Liver (tissue), 9 donors: ENCODE data around the gene NAT8L. TPM values are rescaled to one million over a fixed set of nuclear protein-coding genes. Genes with fewer than 3 reads are reported as not detected.

ENCODE experiments used
- DNase-seq: peaks from one replicate; pipeline ENCODE4 v3.0.0-alpha.2; 2017; ENCODE audit warnings: low spot score
- H3K27ac ChIP-seq, 2 donors: one replicate each; pipeline ENCODE4 v1.7.0; 2013; ENCODE audit warnings: inconsistent platforms in 2 of 2, low read length in 2 of 2, control low read depth in 1 of 2, low read depth in 1 of 2, mild to moderate bottlenecking in 1 of 2
- H3K27me3 ChIP-seq, 4 donors: one replicate each; pipeline versions ENCODE4 v1.6.1 to v1.7.0; 2013; ENCODE audit warnings: low read length in 3 of 4, inconsistent platforms in 1 of 4, mild to moderate bottlenecking in 1 of 4, moderate library complexity in 1 of 4; ENCODE audit not compliant: control insufficient read depth in 4 of 4, insufficient read depth in 4 of 4
- H3K36me3 ChIP-seq, 4 donors: one replicate each; pipeline versions ENCODE4 v1.6.1 to v1.7.0; 2013; ENCODE audit warnings: low read length in 3 of 4, mild to moderate bottlenecking in 3 of 4, low read depth in 1 of 4, moderate library complexity in 1 of 4; ENCODE audit not compliant: control insufficient read depth in 4 of 4, insufficient read depth in 3 of 4
- H3K4me1 ChIP-seq, 4 donors: one replicate each; pipeline versions ENCODE4 v1.6.1 to v1.7.0; 2013; ENCODE audit warnings: low read length in 3 of 4, mild to moderate bottlenecking in 3 of 4, moderate library complexity in 1 of 4; ENCODE audit not compliant: control insufficient read depth in 4 of 4, insufficient read depth in 4 of 4
- H3K4me3 ChIP-seq, 3 donors: one replicate each; pipeline versions ENCODE4 v1.6.1 to v1.7.0; 2013; ENCODE audit warnings: low read length in 3 of 3, control low read depth in 1 of 3, low read depth in 1 of 3, mild to moderate bottlenecking in 1 of 3
- H3K9ac ChIP-seq, 2 donors: one replicate each; pipeline ENCODE4 v1.7.0; 2013; ENCODE audit warnings: low read length in 2 of 2, mild to moderate bottlenecking in 2 of 2, moderate library complexity in 2 of 2, control low read depth in 1 of 2, low read depth in 1 of 2
- H3K9me3 ChIP-seq, 4 donors: one replicate each; pipeline versions ENCODE4 v1.6.1 to v1.7.0; 2013; ENCODE audit warnings: low read length in 3 of 4; ENCODE audit not compliant: control insufficient read depth in 4 of 4
- EGR1 ChIP-seq, 2 donors: IDR thresholded peaks; 2 replicates each; pipeline ENCODE4 v1.6.1; 2016 to 2018; ENCODE audit warnings: antibody characterized with exemption in 2 of 2, low read depth in 2 of 2
- FOXA1 ChIP-seq: IDR thresholded peaks from 2 replicates; pipeline ENCODE4 v1.6.1; 2016; ENCODE audit warnings: antibody characterized with exemption
- FOXA2 ChIP-seq: IDR thresholded peaks from 2 replicates; pipeline ENCODE4 v1.6.1; 2016; ENCODE audit warnings: antibody characterized with exemption
- GABPA ChIP-seq, 2 donors: IDR thresholded peaks in 1 of 2; conservative IDR thresholded peaks in 1 of 2; 2 replicates each; pipeline ENCODE4 v1.6.1; 2016; ENCODE audit warnings: antibody characterized with exemption in 2 of 2, mild to moderate bottlenecking in 1 of 2, moderate library complexity in 1 of 2
- HNF4A ChIP-seq, 2 donors: conservative IDR thresholded peaks; 2 replicates each; pipeline ENCODE4 v1.6.1; 2016; ENCODE audit warnings: antibody characterized with exemption in 2 of 2, mild to moderate bottlenecking in 2 of 2
- HNF4G ChIP-seq: IDR thresholded peaks from 2 replicates; pipeline ENCODE4 v1.6.1; 2016; ENCODE audit warnings: antibody characterized with exemption
- JUND ChIP-seq, 2 donors: IDR thresholded peaks; 2 replicates each; pipeline ENCODE4 v1.6.1; 2016; ENCODE audit warnings: antibody characterized with exemption in 2 of 2
- NR2F2 ChIP-seq: IDR thresholded peaks from 2 replicates; pipeline ENCODE4 v1.6.1; 2016; ENCODE audit warnings: antibody characterized with exemption
- RAD21 ChIP-seq, 2 donors: IDR thresholded peaks; 2 replicates each; pipeline ENCODE4 v1.6.1; 2016; ENCODE audit warnings: antibody characterized with exemption in 2 of 2, mild to moderate bottlenecking in 2 of 2
- RXRA ChIP-seq, 2 donors: IDR thresholded peaks; 2 replicates each; pipeline ENCODE4 v1.6.1; 2017 to 2018; ENCODE audit warnings: antibody characterized with exemption in 2 of 2, mild to moderate bottlenecking in 1 of 2
- SP1 ChIP-seq: IDR thresholded peaks from 2 replicates; pipeline ENCODE4 v1.6.1; 2018; ENCODE audit warnings: antibody characterized with exemption, mild to moderate bottlenecking
- TAF1 ChIP-seq: conservative IDR thresholded peaks from 2 replicates; pipeline ENCODE4 v1.6.1; 2016; ENCODE audit warnings: antibody characterized with exemption, mild to moderate bottlenecking
- YY1 ChIP-seq: IDR thresholded peaks from 2 replicates; pipeline ENCODE4 v1.6.1; 2016; ENCODE audit warnings: antibody characterized with exemption, mild to moderate bottlenecking
- ZBTB33 ChIP-seq: IDR thresholded peaks from 2 replicates; pipeline ENCODE4 v1.6.1; 2016; ENCODE audit warnings: antibody characterized with exemption
- WGBS: extraction: QIAGEN DNeasy Blood & Tissue Kit; methylation state at CpG from one replicate; pipeline ENCODE4 v1.1.7; 2013; 5-methylcytosine and 5-hydroxymethylcytosine counted together
- polyA plus RNA-seq, 2 donors: library from polyadenylated mRNA; stranded (reverse) in 1 of 2; unstranded in 1 of 2; fragments of 200-250 nt in 1 of 2; fragments of >200 nt in 1 of 2; fragmentation: Nextera tagmentation in 1 of 2; extraction: Ambion mirVana in 1 of 2; gene quantifications; one replicate each; pipeline versions ENCODE4 v1.2.1 to v1.2.3, GENCODE V29; 2013 to 2015
- total RNA-seq, 2 donors: library from RNA; depleted of rRNA; stranded (reverse); fragments of >200 nt; gene quantifications; one replicate each; pipeline ENCODE4 v1.2.3, GENCODE V29; 2014
- TF ChIP-seq, protein P1 (sequence below): IDR thresholded peaks from 2 replicates; pipeline ENCODE4 v1.6.1; 2016; ENCODE audit warnings: antibody characterized with exemption
- TF ChIP-seq, protein P2 (sequence below): IDR thresholded peaks from 2 replicates; pipeline ENCODE4 v1.6.1; 2016; ENCODE audit warnings: antibody characterized with exemption, mild to moderate bottlenecking
- TF ChIP-seq, protein P3 (sequence below): fragments of 150-350 bp; IDR thresholded peaks from 2 replicates; pipeline ENCODE4 v1.5.1; 2017; ENCODE audit warnings: improper control_type of control experiment, low read depth, low read length; ENCODE audit not compliant: missing input control
- donor health status: healthy.
- donor health status: healthy.
- donor health status: healthy.
- donor health status: healthy.
- donor health status: healthy.

The NAT8L gene
- total and polyA plus RNA-seq, 4 donors, result 0.07 to 0.09 (median 0.08) TPM; not detected in 1

DNA sequence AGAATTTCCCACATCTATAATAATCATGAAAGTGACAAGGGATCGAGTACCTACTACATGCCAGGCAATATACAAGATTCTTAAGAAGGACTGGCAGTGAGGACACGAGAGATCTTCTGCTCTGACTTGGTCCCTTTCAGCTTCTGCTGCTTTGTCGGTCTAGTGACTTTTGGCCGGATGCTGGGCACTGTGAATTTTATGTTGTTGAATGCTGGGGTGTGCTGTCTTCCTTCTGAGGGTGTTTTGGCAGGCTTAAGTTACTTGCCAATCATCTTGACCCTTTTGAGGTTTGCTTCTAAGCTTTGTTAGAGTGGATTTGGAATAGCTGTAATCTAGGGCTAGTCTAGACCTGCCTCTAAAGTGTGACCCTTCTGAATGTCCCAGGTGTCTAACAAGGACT lies 23.5 kb downstream of the NAT8L start:
- no peak for TF ChIP-seq ZBTB33
- no peak for TF ChIP-seq NR2F2
- TF ChIP-seq FOXA2, result no peak
- 93% methylated on average over 4 of the region's 4 CpGs for WGBS
- H3K27ac ChIP-seq, result no peak overlapping the region
- H3K4me1 ChIP-seq, result peaks cover 7 to 24% (median 17%) of the 10 kb centered on the region in 4 donors
- H3K4me3 ChIP-seq, result no peak overlapping the region
- no peaks in the 10 kb centered on the region for H3K9me3 ChIP-seq
- H3K9ac ChIP-seq, result no peak overlapping the region
- H3K27me3 ChIP-seq, result no peaks in the 10 kb centered on the region
- no peak for DNase-seq
- no peaks in the 10 kb centered on the region for H3K36me3 ChIP-seq

- Histone ChIP-seq H3K27ac (peak overlapping the region; percentile 74 to 90), H3K4me3 (no peak overlapping the region), H3K4me1 (peaks cover 7 to 24% (median 17%) of the 10 kb centered on the region in 4 donors), H3K36me3 (no peaks in the 10 kb centered on the region), H3K9me3 (no peaks in the 10 kb centered on the region), H3K27me3 (no peaks in the 10 kb centered on the region), H3K9ac (no peak overlapping the region)
- WGBS, result 83% methylated on average over 15 of the region's 15 CpGs
- TF ChIP-seq FOXA2, result no peak
- TF ChIP-seq NR2F2, result no peak
- no peak for TF ChIP-seq ZBTB33
- TF ChIP-seq TAF1, result no peak
- TF ChIP-seq EGR1 (IDR thresholded peaks at IDR 0.05; ENCODE audit: low read depth in 2 of 2), result no peak
- TF ChIP-seq, protein P1, sequence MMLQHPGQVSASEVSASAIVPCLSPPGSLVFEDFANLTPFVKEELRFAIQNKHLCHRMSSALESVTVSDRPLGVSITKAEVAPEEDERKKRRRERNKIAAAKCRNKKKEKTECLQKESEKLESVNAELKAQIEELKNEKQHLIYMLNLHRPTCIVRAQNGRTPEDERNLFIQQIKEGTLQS, result no peak
- no peak for TF ChIP-seq RAD21 (IDR thresholded peaks at IDR 0.05)
- TF ChIP-seq, protein P2, sequence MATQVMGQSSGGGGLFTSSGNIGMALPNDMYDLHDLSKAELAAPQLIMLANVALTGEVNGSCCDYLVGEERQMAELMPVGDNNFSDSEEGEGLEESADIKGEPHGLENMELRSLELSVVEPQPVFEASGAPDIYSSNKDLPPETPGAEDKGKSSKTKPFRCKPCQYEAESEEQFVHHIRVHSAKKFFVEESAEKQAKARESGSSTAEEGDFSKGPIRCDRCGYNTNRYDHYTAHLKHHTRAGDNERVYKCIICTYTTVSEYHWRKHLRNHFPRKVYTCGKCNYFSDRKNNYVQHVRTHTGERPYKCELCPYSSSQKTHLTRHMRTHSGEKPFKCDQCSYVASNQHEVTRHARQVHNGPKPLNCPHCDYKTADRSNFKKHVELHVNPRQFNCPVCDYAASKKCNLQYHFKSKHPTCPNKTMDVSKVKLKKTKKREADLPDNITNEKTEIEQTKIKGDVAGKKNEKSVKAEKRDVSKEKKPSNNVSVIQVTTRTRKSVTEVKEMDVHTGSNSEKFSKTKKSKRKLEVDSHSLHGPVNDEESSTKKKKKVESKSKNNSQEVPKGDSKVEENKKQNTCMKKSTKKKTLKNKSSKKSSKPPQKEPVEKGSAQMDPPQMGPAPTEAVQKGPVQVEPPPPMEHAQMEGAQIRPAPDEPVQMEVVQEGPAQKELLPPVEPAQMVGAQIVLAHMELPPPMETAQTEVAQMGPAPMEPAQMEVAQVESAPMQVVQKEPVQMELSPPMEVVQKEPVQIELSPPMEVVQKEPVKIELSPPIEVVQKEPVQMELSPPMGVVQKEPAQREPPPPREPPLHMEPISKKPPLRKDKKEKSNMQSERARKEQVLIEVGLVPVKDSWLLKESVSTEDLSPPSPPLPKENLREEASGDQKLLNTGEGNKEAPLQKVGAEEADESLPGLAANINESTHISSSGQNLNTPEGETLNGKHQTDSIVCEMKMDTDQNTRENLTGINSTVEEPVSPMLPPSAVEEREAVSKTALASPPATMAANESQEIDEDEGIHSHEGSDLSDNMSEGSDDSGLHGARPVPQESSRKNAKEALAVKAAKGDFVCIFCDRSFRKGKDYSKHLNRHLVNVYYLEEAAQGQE, result no peak
- TF ChIP-seq YY1, result no peak
- TF ChIP-seq HNF4A (conservative IDR thresholded peaks at IDR 0.05), result no peak
- TF ChIP-seq SP1, result no peak
- no peak for TF ChIP-seq RXRA (IDR thresholded peaks at IDR 0.05)
- TF ChIP-seq HNF4G, result no peak
- no peak for TF ChIP-seq JUND (IDR thresholded peaks at IDR 0.05)
- TF ChIP-seq, protein P3, sequence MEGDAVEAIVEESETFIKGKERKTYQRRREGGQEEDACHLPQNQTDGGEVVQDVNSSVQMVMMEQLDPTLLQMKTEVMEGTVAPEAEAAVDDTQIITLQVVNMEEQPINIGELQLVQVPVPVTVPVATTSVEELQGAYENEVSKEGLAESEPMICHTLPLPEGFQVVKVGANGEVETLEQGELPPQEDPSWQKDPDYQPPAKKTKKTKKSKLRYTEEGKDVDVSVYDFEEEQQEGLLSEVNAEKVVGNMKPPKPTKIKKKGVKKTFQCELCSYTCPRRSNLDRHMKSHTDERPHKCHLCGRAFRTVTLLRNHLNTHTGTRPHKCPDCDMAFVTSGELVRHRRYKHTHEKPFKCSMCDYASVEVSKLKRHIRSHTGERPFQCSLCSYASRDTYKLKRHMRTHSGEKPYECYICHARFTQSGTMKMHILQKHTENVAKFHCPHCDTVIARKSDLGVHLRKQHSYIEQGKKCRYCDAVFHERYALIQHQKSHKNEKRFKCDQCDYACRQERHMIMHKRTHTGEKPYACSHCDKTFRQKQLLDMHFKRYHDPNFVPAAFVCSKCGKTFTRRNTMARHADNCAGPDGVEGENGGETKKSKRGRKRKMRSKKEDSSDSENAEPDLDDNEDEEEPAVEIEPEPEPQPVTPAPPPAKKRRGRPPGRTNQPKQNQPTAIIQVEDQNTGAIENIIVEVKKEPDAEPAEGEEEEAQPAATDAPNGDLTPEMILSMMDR, result no peak
- no peak for TF ChIP-seq FOXA1
- no peak for TF ChIP-seq GABPA (IDR thresholded peaks at IDR 0.05 in 1 of 2, conservative IDR thresholded peaks at IDR 0.05 in 1 of 2)
- DNase-seq, result no peak
These were observed 24.1 kb downstream of the NAT8L start for GRCh38 chr4:2083116-2083825.
